Uterus (tissue), 2 donors: ENCODE results near the gene CAMTA1.

Experiments
- POLR2A ChIP-seq, 2 donors: fragments of 450-650 bp; IDR thresholded peaks; one replicate each; pipeline ENCODE4 v1.6.1; 2016; ENCODE audit warnings: antibody characterized with exemption in 2 of 2, mild to moderate bottlenecking in 1 of 2, moderate library complexity in 1 of 2
- TF ChIP-seq, protein P1 (sequence below), 4 experiments: fragments of 200-600 bp in 2 of 4; fragments of 450-650 bp in 2 of 4; sonication (generic) in 2 of 4; IDR thresholded peaks; one replicate each; pipeline ENCODE4 v1.5.1; 2016 to 2019; ENCODE audit warnings: antibody characterized with exemption in 4 of 4, mild to moderate bottlenecking in 2 of 4, moderate library complexity in 1 of 4

DNA sequence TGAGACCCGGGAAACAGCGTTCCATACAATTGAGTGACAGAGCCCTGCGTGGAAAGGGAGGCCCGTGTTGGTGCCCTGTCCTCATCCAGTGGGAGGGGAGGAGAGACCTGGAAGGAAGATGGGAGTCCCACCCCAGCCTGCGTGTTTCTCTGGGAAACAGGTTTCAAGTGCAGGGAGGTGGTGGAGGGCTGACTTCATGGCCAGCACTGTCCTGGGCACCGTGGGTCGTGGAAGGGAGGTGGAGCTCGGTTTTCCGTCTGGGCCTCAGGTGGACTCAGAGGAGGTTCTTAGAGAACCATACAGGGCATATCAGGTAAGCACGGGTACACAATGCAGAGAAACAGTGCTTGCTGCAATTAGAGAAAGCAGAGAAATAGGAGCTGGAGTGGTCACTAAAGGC, 222.6 kb downstream of the CAMTA1 start:
- TF ChIP-seq, protein P1, sequence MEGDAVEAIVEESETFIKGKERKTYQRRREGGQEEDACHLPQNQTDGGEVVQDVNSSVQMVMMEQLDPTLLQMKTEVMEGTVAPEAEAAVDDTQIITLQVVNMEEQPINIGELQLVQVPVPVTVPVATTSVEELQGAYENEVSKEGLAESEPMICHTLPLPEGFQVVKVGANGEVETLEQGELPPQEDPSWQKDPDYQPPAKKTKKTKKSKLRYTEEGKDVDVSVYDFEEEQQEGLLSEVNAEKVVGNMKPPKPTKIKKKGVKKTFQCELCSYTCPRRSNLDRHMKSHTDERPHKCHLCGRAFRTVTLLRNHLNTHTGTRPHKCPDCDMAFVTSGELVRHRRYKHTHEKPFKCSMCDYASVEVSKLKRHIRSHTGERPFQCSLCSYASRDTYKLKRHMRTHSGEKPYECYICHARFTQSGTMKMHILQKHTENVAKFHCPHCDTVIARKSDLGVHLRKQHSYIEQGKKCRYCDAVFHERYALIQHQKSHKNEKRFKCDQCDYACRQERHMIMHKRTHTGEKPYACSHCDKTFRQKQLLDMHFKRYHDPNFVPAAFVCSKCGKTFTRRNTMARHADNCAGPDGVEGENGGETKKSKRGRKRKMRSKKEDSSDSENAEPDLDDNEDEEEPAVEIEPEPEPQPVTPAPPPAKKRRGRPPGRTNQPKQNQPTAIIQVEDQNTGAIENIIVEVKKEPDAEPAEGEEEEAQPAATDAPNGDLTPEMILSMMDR (IDR thresholded peaks at IDR 0.05) = no peak
- no peak for TF ChIP-seq POLR2A (IDR thresholded peaks at IDR 0.05)
